Ramos (cell line): ENCODE measurements around the gene NOX5.

Experiments used
- in situ Hi-C: fragments of 300-500 bp; cut with MboI; formaldehyde crosslinking; loops from one replicate; pipeline ENCODE4 v1.14.3; 2022; ENCODE audit warnings: low sequenced_read_pairs; ENCODE audit not compliant: unreplicated experiment

Gene NOX5

DNA sequence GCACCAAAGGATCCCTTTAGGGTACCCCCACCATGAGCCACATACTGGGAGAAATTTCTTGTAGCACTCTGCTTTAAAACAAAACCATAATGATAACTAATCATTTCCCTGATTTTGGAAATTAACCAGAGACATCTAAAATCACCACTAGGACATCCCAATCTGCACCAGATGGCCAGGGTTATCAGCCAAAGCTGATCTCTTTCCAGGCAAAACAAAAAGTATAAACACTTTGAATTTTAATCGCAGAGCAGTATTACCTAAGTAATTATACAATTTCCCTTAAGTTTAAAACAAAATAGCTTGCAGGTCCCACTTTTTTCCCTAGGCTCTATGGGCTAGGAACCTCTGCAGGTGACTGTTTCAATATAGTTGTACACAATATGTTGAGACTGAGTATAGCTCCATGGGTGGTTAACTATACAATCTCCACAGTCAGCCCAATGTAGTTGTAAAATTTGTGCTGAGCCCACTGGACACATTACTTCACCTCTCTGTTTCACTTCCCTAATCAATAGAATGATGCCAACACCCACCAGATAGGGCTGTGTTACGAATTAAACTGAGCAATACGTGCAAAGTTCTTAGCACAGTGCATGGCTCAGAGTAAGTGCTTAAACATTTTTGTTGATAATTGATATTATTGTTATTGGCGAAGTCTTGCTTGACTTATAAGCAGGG, 629 bp upstream of the NOX5 start:
- in situ Hi-C loops = no loop called here

GRCh38 chr15:69015591-69015990, 1.1 kb downstream of the NOX5 start:
- in situ Hi-C loops = no loop called here

- in situ Hi-C loops = no loop called here
Measured at GRCh38 chr15:69016021-69016595, 1.6 kb downstream of the NOX5 start.

- in situ Hi-C loops = no loop called here
Measured at GRCh38 chr15:69017978-69018377, 3.5 kb downstream of the NOX5 start.

DNA sequence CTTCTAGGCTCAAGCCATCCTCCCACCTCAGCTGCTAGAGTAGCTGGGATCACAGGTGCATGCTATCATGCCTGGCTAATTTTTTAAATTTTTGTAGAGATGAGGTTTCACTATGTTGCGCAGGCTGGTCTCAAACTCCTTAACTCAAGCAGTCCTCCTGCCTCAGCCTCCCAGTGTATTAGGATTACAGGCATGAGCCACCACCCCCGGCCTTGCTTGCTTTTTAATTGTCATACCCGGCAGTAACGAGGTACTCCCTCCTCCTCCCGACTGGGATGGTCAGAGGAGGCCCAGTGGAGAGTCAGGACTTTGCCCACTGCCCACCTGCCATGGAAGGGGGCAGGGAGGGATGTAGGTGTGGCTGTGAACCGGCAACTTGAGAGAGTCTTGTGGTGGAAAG, 4.5 kb downstream of the NOX5 start:
- in situ Hi-C loops = no loop called here

- in situ Hi-C loops = no loop called here
Measured at GRCh38 chr15:69021895-69022294, 7.4 kb downstream of the NOX5 start.

DNA sequence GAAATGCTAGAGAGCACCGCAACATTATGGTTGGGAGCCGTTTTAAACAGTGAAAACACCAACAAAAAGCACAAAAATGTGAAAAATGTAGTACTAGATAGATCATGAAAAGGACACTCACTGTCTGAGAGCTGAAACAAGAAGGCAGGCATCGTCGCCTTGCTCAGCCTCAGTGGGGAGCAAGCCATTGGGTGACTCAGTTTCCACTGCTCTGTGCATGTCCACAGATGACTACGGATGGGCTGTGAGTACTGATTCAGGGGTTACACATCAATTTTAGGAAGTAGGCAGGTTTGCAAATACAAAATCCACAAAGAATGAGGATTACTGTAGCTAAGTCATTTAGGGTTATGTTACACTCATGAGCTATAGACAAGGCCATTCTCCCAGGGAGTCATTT, 10.8 kb downstream of the NOX5 start:
- in situ Hi-C loops = no loop called here

DNA sequence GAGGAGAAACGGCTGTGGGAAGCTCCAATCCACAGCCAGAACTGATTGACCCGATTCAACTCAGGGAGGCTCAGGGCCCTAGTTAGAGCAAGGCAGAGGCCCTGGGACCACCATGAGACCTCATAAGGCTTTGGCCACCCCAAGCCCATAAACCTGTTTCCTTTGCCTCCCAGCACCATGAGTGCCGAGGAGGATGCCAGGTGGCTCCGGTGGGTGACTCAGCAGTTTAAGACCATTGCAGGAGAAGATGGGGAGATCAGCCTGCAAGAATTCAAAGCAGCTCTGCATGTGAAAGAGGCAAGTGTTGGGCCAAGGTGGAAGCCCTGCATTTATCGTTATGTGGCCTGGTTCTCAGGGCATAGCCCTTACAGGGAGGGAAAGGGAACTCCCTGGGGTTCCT, 11.9 kb downstream of the NOX5 start:
- in situ Hi-C loops = no loop called here

DNA sequence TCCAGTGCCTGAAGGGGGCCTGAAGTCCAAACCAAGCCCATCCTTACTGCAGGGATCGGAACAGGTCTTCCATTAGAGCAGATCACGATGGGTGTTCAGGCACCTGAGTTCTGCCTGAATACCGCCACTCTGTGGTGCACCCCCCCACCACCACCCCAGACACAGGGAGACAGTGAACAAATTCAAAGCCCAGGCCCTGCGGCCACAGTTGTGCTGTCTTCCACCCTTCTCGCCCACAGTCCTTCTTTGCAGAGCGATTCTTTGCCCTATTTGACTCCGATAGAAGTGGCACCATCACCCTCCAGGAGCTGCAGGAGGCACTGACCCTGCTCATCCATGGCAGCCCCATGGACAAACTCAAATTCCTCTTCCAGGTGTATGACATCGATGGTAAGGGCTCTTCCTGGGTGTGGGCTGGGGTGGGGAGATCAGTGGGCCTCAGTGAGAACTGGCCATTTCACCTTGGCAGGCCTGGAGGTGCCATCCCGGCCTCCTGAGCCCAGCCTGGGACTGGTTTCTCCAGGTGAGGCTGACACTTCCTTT, 13.6 kb downstream of the NOX5 start:
- in situ Hi-C loops = no loop called here

DNA sequence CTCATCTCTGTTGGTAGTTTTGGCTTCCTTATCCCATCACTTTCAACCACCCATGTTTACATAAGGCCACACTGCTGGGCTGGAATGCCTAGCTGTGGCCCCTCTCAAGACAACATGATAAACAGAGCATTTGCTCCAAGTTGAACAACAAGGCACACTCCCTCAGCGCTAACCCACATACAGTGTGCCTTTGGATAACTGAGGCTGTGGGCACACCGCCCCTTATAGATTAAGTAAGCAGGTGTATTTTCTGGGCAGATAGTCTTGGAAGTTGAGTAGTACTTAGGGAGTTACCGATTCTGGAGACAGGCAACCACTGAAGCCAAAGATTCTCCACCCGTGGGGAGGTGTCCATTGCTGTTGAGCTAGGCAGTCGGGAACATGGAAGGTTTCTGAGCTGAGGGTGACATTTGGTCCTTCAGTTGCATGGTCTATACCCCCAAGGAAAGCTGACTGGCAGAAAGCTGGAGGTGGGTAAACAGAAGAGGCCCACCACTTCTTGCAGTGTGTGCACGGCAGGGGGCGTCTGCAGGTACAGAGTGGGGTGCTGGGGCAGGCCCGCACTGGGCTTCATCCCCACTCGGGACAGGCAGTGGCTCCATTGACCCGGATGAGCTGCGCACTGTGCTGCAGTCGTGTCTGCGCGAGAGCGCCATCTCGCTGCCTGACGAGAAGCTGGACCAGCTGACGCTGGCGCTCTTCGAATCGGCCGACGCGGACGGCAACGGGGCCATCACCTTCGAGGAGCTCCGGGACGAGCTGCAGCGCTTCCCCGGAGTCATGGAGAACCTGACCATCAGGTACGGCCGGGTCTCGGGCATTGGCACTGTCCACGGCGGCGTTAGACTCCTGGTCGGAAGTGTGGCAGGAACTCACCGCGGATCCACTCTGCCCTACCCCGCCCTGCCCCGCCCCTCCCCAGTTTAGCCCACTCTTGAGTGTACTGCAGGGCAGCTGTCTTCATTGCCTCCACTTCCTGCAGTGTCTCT, 16.8 kb downstream of the NOX5 start:
- in situ Hi-C loops = no loop called here

DNA sequence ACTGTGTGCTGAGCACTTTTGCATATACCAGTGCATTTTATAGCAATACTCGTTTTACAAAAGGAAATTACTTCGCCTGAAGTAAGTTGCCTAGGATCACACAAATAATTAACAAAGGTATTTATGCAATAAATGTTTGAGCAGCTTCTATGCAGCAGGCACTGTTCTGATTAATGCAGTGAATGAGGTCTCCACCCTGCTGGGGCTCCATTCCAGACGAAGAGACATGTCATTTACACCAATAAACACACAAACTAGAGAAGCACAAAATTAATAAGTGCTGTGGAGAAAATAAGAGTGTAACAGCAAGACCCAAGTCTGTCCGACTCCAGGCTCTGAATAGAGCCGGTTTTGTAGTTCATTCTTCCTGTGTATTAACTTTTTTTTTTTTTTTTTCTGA, 17.5 kb downstream of the NOX5 start:
- in situ Hi-C loops = no loop called here

DNA sequence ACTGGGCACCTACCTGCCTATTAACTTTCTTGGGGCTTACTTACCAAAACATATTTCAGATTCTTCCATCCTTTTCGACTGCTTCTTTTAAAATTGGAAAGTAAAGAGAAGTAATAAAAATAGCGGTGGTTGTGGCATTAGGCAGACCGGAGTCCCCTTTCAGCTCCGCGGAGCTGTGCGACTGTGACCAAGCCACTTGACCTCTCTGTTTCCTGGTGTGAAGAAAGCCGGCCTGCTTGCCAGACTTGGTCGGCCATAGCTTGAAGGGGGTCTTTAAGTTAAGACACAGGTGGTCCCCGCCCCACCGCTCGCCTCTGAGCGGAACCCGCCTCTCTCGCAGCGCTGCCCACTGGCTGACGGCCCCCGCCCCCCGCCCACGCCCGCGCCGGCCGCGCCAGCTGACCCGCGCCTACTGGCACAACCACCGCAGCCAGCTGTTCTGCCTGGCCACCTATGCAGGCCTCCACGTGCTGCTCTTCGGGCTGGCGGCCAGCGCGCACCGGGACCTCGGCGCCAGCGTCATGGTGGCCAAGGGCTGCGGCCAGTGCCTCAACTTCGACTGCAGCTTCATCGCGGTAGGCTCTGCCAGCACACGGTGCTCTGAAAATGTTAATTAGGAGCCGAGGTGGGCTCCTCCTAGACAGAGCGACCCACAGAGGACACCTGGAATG, 18.3 kb downstream of the NOX5 start:
- in situ Hi-C loops = no loop called here

DNA sequence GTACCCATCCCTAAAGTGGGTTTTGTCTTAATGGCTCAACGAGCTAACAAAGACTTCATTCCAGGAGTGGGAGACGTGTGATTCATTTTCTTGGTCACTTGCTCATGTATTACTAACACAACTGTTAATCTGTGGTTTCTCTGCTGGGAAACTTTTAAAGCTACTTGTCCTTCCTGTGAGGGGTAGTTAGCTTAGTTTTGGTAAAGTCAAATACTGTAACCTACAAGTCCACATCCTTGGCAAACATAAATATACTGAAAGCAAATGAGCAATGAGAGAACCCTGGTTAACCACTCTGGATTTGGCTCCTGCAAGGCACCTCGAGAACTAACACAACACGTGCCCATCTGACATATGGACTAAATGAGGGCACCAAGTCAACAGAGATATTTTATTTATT, 19.9 kb downstream of the NOX5 start:
- in situ Hi-C loops = no loop called here

GRCh38 chr15:69035205-69035917, 20.9 kb downstream of the NOX5 start:
- in situ Hi-C loops = no loop called here

DNA sequence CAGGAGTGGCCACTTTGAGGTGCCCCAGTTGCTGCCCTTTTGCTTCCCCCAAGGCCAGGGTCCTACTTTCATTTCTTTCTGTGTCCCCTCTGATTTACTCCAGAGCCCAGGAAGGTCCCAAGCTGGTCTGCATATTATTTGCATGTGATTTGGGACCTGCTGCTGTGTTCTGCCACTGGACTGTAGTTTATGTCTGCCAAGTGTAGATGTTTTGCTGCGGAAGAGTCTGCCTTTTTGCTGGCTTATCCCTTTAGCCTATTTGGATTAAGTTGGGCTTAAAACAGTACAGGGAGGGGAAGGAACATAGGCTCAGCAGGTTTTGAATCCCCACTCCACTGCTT, 21.4 kb downstream of the NOX5 start:
- in situ Hi-C loops = no loop called here

DNA sequence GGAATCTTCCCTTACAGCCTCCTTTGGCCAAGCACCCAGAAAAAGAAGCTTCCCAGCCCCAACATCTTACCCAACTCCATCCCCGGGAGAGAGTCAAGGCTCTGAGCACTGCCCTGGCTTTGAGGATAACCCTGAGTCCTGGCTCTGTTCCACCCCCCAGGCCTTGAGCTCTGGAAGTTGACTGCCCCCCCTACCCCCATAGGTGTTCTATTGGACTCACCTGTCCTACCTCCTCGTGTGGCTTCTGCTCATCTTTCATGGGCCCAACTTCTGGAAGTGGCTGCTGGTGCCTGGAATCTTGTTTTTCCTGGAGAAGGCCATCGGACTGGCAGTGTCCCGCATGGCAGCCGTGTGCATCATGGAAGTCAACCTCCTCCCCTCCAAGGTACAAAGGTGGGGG, 22.3 kb downstream of the NOX5 start:
- in situ Hi-C loops = no loop called here

GRCh38 chr15:69037482-69037881, 23.0 kb downstream of the NOX5 start:
- in situ Hi-C loops = no loop called here

- in situ Hi-C loops = no loop called here
Measured at GRCh38 chr15:69037977-69038376, 23.5 kb downstream of the NOX5 start.

DNA sequence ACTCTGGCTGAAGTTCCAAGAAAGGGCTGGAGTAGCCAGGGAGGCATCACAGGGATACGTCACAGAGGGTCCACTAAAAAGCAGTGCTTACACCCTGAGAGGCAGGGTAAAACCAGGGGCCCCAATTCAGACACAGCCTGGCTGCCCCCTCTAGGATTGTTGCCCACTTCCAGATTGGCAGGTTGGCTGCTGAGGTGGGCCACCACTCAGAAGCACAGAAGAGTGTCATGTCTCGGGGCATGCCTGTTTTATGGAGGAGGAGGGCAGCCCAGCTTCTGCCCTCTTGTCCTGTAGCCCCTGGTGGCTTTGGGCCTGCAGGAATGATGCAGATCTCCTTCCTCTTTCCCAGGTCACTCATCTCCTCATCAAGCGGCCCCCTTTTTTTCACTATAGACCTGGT, 24.0 kb downstream of the NOX5 start:
- in situ Hi-C loops = no loop called here
